ENCODE measurements around the gene PPP2R2C.

DNA sequence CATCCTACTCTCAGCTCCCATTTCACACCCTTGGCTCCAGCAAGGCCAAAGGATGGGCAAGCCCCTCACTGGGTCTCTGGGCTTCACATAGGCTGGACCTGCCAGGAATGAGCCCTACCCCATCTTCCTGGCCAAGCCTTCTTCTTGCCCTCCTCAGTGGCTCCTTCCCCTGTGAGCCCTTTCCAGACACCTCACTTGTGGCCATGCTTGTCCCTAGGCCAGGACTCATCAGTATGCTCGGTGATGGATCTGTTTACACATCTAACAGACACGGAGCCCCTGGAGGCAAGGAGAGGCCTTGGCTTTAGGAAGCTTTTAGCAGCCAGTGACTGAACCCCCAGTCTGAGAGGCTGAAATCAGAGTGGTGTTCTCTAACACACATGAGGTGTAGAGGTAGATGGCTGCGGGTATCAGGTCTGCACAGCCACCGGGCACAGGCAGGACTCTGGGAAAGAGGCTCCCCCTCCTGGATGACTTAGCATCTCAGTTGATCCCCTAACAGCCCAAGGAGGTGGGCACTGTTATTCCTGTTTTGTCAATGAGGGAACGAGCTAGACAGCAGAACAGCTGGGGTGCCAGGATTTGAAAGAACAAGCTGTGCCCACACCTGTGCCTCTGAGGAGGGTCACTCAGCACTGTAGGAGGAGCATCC, 44.8 kb downstream of the PPP2R2C start:
- TF ChIP-seq POLR2A (IDR thresholded peaks at IDR 0.05) (no peak), POLR2AphosphoS5 (IDR thresholded peaks at IDR 0.05) (no peak)
- TF ChIP-seq, protein P1, sequence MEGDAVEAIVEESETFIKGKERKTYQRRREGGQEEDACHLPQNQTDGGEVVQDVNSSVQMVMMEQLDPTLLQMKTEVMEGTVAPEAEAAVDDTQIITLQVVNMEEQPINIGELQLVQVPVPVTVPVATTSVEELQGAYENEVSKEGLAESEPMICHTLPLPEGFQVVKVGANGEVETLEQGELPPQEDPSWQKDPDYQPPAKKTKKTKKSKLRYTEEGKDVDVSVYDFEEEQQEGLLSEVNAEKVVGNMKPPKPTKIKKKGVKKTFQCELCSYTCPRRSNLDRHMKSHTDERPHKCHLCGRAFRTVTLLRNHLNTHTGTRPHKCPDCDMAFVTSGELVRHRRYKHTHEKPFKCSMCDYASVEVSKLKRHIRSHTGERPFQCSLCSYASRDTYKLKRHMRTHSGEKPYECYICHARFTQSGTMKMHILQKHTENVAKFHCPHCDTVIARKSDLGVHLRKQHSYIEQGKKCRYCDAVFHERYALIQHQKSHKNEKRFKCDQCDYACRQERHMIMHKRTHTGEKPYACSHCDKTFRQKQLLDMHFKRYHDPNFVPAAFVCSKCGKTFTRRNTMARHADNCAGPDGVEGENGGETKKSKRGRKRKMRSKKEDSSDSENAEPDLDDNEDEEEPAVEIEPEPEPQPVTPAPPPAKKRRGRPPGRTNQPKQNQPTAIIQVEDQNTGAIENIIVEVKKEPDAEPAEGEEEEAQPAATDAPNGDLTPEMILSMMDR (IDR thresholded peaks at IDR 0.05 in 8 of 11, conservative IDR thresholded peaks at IDR 0.05 in 3 of 11): no peak
